Pons (tissue), 1 donor: ENCODE results near the gene TOMM22.
A peak's percentile ranks its signal among the peaks of the same experiment; 100 is the strongest.

Experiments
- DNase-seq: peaks from one replicate; pipeline ENCODE4 v3.0.0-alpha.2; 2016; ENCODE audit warnings: low spot score

Gene TOMM22

GRCh38 chr22:38696606-38697424, 15.1 kb downstream of the TOMM22 start:
- DNase-seq, result peak; percentile 67

GRCh38 chr22:38697425-38698089, 15.8 kb downstream of the TOMM22 start:
- DNase-seq, result peak; percentile 58

GRCh38 chr22:38698407-38699094, 16.8 kb downstream of the TOMM22 start:
- DNase-seq, result no peak

- DNase-seq, result no peak
Measured at GRCh38 chr22:38699143-38699542, 17.4 kb downstream of the TOMM22 start.

GRCh38 chr22:38699784-38700183, 18.0 kb downstream of the TOMM22 start:
- DNase-seq, result peak; percentile 52

GRCh38 chr22:38700270-38700788, 18.6 kb downstream of the TOMM22 start:
- DNase-seq, result peak; percentile 43

- DNase-seq, result peak; percentile 91
Measured at GRCh38 chr22:38700789-38701628, 19.3 kb downstream of the TOMM22 start, which contains the start of gene JOSD1. Gene JOSD1 (minus strand): TSS chr22:38700943. CDS start chr22:38699987, 956 bp downstream.

GRCh38 chr22:38704654-38705234, 23.0 kb downstream of the TOMM22 start:
- DNase-seq, result peak; percentile 69

GRCh38 chr22:38705235-38706100, 23.7 kb downstream of the TOMM22 start, which contains the start of gene GTPBP1:
Gene GTPBP1 (plus strand): TSS chr22:38705944. CDS start chr22:38705956, 12 bp downstream.
- peak; percentile 100 for DNase-seq

GRCh38 chr22:38706101-38706900, 24.5 kb downstream of the TOMM22 start:
- peak; percentile 43 for DNase-seq

GRCh38 chr22:38706901-38707195, 25.1 kb downstream of the TOMM22 start:
- DNase-seq, result no peak

- DNase-seq, result no peak
Measured at GRCh38 chr22:38707346-38707745, 25.6 kb downstream of the TOMM22 start.

- DNase-seq, result no peak
Measured at GRCh38 chr22:38707984-38708383, 26.2 kb downstream of the TOMM22 start.

- no peak for DNase-seq
Measured at GRCh38 chr22:38709306-38709705, 27.5 kb downstream of the TOMM22 start.

- DNase-seq, result no peak
Measured at GRCh38 chr22:38710351-38710750, 28.6 kb downstream of the TOMM22 start.

GRCh38 chr22:38710866-38711265, 29.1 kb downstream of the TOMM22 start:
- DNase-seq, result no peak

GRCh38 chr22:38712486-38713207, 30.9 kb downstream of the TOMM22 start:
- DNase-seq, result no peak

- DNase-seq, result no peak
Measured at GRCh38 chr22:38713921-38714320, 32.2 kb downstream of the TOMM22 start.
